Suprapubic skin (tissue), 4 donors: Measurements from ENCODE around the gene EML3. TPM values are rescaled to one million over a fixed set of nuclear protein-coding genes. Genes with fewer than 3 reads are reported as not detected.
A peak's percentile ranks its signal among the peaks of the same experiment; 100 is the strongest.
"Not testable (repeated sequence)": the region's sequence is repeated elsewhere in the genome, so short reads cannot be mapped to it uniquely, and the experiment has no call there.

Experiments used
- DNase-seq, 2 donors: peaks; one replicate each; pipeline ENCODE4 v3.0.0-alpha.2; 2019; ENCODE audit warnings: low spot score in 2 of 2
- H3K27ac ChIP-seq: fragments of 200-600 bp; sonication (generic); one replicate; pipeline ENCODE4 v1.5.1; 2019
- H3K27me3 ChIP-seq: fragments of 200-600 bp; sonication (generic); one replicate; pipeline ENCODE4 v1.5.1; 2019
- H3K36me3 ChIP-seq: fragments of 200-600 bp; sonication (generic); one replicate; pipeline ENCODE4 v1.5.1; 2019
- H3K4me1 ChIP-seq: fragments of 200-600 bp; sonication (generic); one replicate; pipeline ENCODE4 v1.5.1; 2019
- H3K4me3 ChIP-seq: fragments of 200-600 bp; sonication (generic); one replicate; pipeline ENCODE4 v1.5.1; 2019; ENCODE audit warnings: mild to moderate bottlenecking
- H3K9me3 ChIP-seq: fragments of 200-600 bp; sonication (generic); one replicate; pipeline ENCODE4 v1.5.1; 2019
- CTCF ChIP-seq, 2 donors: fragments of 200-600 bp in 1 of 2; fragments of 450-650 bp in 1 of 2; sonication (generic) in 1 of 2; IDR thresholded peaks; one replicate each; pipeline ENCODE4 v1.5.1; 2016 to 2019; ENCODE audit warnings: antibody characterized with exemption in 2 of 2, mild to moderate bottlenecking in 1 of 2, moderate library complexity in 1 of 2
- EP300 ChIP-seq: sonication (generic); formaldehyde crosslinking; IDR thresholded peaks from one replicate; pipeline ENCODE4 v1.6.1; 2017; ENCODE audit warnings: antibody characterized with exemption
- POLR2A ChIP-seq, 2 donors: fragments of 450-650 bp; IDR thresholded peaks; one replicate each; pipeline ENCODE4 v1.6.1; 2017; ENCODE audit warnings: antibody characterized with exemption in 2 of 2, mild to moderate bottlenecking in 2 of 2, moderate library complexity in 2 of 2
- POLR2AphosphoS5 ChIP-seq, 3 donors: sonication (generic); formaldehyde crosslinking; IDR thresholded peaks; one replicate each; pipeline ENCODE4 v1.6.1; 2017; ENCODE audit warnings: antibody characterized with exemption in 3 of 3
- WGBS: methylation state at CpG from one replicate; pipeline ENCODE4 v1.1.5; 2018; 5-methylcytosine and 5-hydroxymethylcytosine counted together
- total RNA-seq, 4 donors: library from RNA; depleted of rRNA; stranded (reverse); fragments of >200 nt; gene quantifications; one replicate each; pipeline ENCODE4 v1.1.0, GENCODE V29; 2016

The EML3 gene
- total RNA-seq, 4 donors from 2014 or later, result 43.1 to 74.8 (median 55.8) TPM

GRCh38 chr11:62592989-62593421 is 19.6 kb downstream of the EML3 start:
- WGBS, result 62% methylated on average over 8 of the region's 8 CpGs
- no peak for DNase-seq
- Histone ChIP-seq H3K27me3 (no peaks in the 10 kb centered on the region), H3K27ac (peak overlapping the region; percentile 95), H3K36me3 (peaks cover 53% of the 10 kb centered on the region), H3K4me3 (peak overlapping the region; percentile 88), H3K4me1 (peaks cover 42% of the 10 kb centered on the region), H3K9me3 (no peaks in the 10 kb centered on the region)
- TF ChIP-seq POLR2A (IDR thresholded peaks at IDR 0.05) (no peak), EP300 (no peak), CTCF (IDR thresholded peaks at IDR 0.05) (no peak), POLR2AphosphoS5 (IDR thresholded peaks at IDR 0.05) (no peak)

DNA sequence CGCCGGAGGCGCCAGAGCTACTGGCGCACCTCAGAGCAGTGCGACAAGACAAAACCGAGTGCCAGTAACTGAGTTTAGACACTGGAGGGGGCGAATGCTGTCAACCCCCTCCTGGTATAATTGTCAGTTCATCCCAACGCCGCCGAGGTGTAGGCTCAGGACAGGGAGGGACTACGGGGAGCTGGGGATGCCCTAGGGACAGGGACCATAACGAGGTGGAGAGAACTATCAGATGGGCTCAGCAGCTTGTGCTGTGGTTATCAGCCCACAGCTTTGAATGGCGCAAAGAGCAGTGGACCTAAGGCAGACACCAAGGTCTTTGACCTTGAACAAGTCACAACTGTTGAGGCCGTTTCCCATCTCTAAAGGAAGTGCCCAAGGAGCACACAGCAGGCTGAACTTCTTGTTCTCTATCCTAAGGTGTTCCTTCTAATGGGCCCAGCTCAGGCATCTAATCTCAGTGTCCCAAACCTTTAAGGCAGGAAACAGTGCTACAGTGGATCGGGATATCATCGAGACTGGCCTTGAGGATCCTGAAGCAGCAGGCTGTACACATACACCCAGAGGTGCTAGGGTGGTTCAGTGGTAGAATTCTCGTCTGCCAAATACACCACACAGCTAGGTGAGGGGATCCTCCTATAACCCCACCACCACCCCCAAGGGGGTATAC is 20.3 kb downstream of the EML3 start:
- Histone ChIP-seq H3K36me3 (peaks cover 53% of the 10 kb centered on the region), H3K9me3 (no peaks in the 10 kb centered on the region), H3K4me3 (peak overlapping the region; percentile 88), H3K27me3 (no peaks in the 10 kb centered on the region), H3K4me1 (peaks cover 38% of the 10 kb centered on the region), H3K27ac (peak overlapping the region; percentile 95)
- TF ChIP-seq POLR2AphosphoS5 (IDR thresholded peaks at IDR 0.05) (no peak), CTCF (IDR thresholded peaks at IDR 0.05) (no peak), POLR2A (IDR thresholded peaks at IDR 0.05) (no peak), EP300 (no peak)
- no peak for DNase-seq
- 13% methylated on average over 12 of the region's 17 CpGs for WGBS

- peaks cover 50% of the 10 kb centered on the region for H3K36me3 ChIP-seq
- peak; percentile 98 to 99 for DNase-seq
- H3K27ac ChIP-seq, result peak within 1 kb of the TSS; percentile 95
- peak within 1 kb of the TSS; percentile 88 for H3K4me3 ChIP-seq
- WGBS, result 0% methylated on average over 34 of the region's 58 CpGs
- H3K9me3 ChIP-seq, result no peaks in the 10 kb centered on the region
- H3K27me3 ChIP-seq, result no peaks in the 10 kb centered on the region
- peaks cover 38% of the 10 kb centered on the region for H3K4me1 ChIP-seq
- no peak for TF ChIP-seq EP300
- peak; percentile 82 to 99 (median 97) for TF ChIP-seq POLR2AphosphoS5 (IDR thresholded peaks at IDR 0.05)
- TF ChIP-seq POLR2A (IDR thresholded peaks at IDR 0.05), result peak; percentile 62 to 83
- peak in 1 of 2 donors; percentile 7 for TF ChIP-seq CTCF (IDR thresholded peaks at IDR 0.05)
Measured at GRCh38 chr11:62591448-62592145, 21.0 kb downstream of the EML3 start, which contains the start of gene TUT1. Gene TUT1, minus strand, starts transcription at chr11:62591523. Its CDS starts 38 bp downstream, at chr11:62591485.

DNA sequence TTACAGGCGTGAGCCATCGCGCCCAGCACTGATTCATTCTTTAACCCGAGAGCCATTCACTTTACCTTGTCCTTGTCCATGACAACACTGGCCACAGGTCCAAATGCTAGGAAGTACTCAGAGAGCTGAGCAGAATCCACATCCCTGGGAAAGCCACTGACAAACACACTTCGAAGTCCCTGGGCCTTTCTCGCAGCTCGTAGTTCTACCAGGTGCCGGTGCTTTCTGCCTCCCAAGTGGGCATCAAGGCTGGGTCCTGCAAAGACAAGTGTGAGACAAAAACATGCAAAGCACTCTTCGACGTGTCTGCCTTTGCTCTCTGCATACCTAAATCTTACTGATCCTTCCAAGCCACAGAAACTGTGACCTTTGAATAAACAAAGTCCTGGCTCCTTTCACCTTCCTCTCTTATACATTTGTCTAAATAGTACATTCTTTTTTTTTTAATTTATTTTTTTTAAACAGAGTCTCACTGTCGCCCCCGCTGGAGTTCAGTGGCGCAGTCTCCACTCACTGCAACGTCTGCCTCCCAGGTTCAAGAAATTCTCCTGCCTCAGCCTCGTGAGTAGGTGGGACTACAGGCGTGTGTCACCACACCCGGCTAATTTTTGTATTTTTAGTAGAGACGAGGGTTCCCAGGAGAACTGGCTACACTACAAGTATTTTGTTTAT is 23.5 kb downstream of the EML3 start:
- TF ChIP-seq EP300, result no peak
- TF ChIP-seq CTCF (IDR thresholded peaks at IDR 0.05), result no peak
- TF ChIP-seq POLR2AphosphoS5 (IDR thresholded peaks at IDR 0.05), result no peak
- no peak for TF ChIP-seq POLR2A (IDR thresholded peaks at IDR 0.05)
- Histone ChIP-seq H3K36me3 (peaks cover 41% of the 10 kb centered on the region), H3K27ac (no peak overlapping the region), H3K4me3 (no peak overlapping the region), H3K9me3 (no peaks in the 10 kb centered on the region), H3K4me1 (peaks cover 38% of the 10 kb centered on the region), H3K27me3 (no peaks in the 10 kb centered on the region)
- 63% methylated on average over 18 of the region's 18 CpGs for WGBS
- DNase-seq, result no peak

DNA sequence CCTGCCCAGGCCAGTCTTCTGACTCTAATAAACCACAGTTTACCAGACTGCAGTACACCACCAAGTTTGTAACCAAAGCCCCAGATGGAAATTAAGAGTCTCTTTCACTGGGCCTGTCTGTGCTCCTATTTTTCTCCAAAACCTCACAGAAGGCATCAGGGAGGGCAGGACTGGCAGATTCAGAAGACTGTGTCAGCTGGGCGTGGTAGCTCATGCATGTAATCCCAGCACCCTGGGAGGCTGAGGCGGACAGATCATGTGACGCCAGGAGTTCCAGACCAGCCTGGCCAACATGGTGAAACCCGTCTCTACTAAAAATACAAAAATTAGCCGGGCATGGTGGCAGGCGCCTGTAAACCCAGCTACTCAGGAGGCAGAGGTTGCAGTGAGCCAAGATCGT is 27.2 kb downstream of the EML3 start:
- Histone ChIP-seq H3K4me1 (peaks cover 11% of the 10 kb centered on the region), H3K36me3 (peaks cover 52% of the 10 kb centered on the region)
- 86% methylated on average over 7 of the region's 7 CpGs for WGBS
- not testable (repeated sequence) for H3K4me3 ChIP-seq, H3K27me3 ChIP-seq, H3K27ac ChIP-seq, DNase-seq, H3K9me3 ChIP-seq

GRCh38 chr11:62581735-62582134 is 30.8 kb downstream of the EML3 start:
- not testable (repeated sequence) for H3K4me1 ChIP-seq, H3K27me3 ChIP-seq, H3K9me3 ChIP-seq, H3K27ac ChIP-seq, H3K4me3 ChIP-seq
- 100% methylated on average over 4 of the region's 4 CpGs for WGBS
- peak in 1 of 2 donors; percentile 16 for DNase-seq
- peaks cover 65% of the 10 kb centered on the region for H3K36me3 ChIP-seq
